Spleen (tissue), 7 donors: ENCODE measurements around the gene FASN.

Experiments used
- POLR2A ChIP-seq, 3 donors: fragments of 450-650 bp; IDR thresholded peaks; one replicate each; pipeline ENCODE4 v1.5.1; 2017; ENCODE audit warnings: antibody characterized with exemption in 3 of 3, mild to moderate bottlenecking in 1 of 3
- POLR2AphosphoS5 ChIP-seq, 3 donors: sonication (generic); formaldehyde crosslinking; IDR thresholded peaks; one replicate each; pipeline ENCODE4 v1.5.1; 2017; ENCODE audit warnings: antibody characterized with exemption in 3 of 3
- TF ChIP-seq, protein P1 (sequence below), 11 experiments: fragments of 200-600 bp in 7 of 11; fragments of 450-650 bp in 4 of 11; sonication (generic) in 4 of 11; IDR thresholded peaks in 8 of 11; conservative IDR thresholded peaks in 3 of 11; 1 replicate in 7 of 11; 2 replicates in 4 of 11; pipeline versions ENCODE4 v1.4.0 to v1.8.0; 2016 to 2021; ENCODE audit warnings: antibody characterized with exemption in 11 of 11, inconsistent platforms in 4 of 11, mild to moderate bottlenecking in 1 of 11
- donor health status: DM: no; HTN: no; CAD: no; lungs with moderate emphysema.
- donor health status: DM: no; HTN: no; CAD: no.
- donor health status: DM: no; HTN: no; CAD: no.

DNA sequence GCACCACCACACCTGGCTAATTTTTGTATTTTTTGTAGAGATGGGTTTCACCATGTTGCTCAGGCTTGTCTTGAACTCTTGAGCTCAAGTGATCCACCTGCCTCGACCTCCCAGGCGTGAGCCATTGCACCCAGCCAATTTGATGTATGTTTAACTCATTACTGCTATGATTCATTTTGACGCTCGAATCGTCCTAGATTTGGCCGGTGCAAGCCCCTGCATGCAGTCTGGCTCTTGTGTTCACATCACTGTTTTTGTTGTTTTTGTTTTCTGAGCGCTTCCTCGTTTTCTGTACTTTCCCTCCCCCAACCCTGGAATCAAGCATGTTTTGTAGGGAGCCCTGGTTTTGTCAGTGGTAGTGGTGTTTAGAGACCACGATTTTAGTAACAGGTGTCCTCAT is 24.6 kb downstream of the FASN start:
- TF ChIP-seq, protein P1, sequence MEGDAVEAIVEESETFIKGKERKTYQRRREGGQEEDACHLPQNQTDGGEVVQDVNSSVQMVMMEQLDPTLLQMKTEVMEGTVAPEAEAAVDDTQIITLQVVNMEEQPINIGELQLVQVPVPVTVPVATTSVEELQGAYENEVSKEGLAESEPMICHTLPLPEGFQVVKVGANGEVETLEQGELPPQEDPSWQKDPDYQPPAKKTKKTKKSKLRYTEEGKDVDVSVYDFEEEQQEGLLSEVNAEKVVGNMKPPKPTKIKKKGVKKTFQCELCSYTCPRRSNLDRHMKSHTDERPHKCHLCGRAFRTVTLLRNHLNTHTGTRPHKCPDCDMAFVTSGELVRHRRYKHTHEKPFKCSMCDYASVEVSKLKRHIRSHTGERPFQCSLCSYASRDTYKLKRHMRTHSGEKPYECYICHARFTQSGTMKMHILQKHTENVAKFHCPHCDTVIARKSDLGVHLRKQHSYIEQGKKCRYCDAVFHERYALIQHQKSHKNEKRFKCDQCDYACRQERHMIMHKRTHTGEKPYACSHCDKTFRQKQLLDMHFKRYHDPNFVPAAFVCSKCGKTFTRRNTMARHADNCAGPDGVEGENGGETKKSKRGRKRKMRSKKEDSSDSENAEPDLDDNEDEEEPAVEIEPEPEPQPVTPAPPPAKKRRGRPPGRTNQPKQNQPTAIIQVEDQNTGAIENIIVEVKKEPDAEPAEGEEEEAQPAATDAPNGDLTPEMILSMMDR (IDR thresholded peaks at IDR 0.05 in 8 of 11, conservative IDR thresholded peaks at IDR 0.05 in 3 of 11) = no peak
- no peak for TF ChIP-seq POLR2A (IDR thresholded peaks at IDR 0.05)
- TF ChIP-seq POLR2AphosphoS5 (IDR thresholded peaks at IDR 0.05) = no peak
